Neural progenitor cell (in vitro differentiated cells): ENCODE results near the gene NEGR1. TPM values are rescaled to one million over a fixed set of nuclear protein-coding genes. Genes with fewer than 3 reads are reported as not detected.

Source experiments
- DNase-seq: peaks from one replicate; pipeline ENCODE4 v3.0.0-alpha.2; 2016; ENCODE audit warnings: low spot score
- H2AFZ ChIP-seq: fragments of 200-600 bp; sonication (generic); replicated peaks from 2 replicates; pipeline ENCODE4 v1.6.1; 2016; ENCODE audit warnings: antibody characterized with exemption
- H3F3A ChIP-seq: fragments of 200-600 bp; sonication (generic); 2 replicates; pipeline ENCODE4 v1.6.1; 2016; ENCODE audit warnings: antibody characterized with exemption, low read depth
- H3K27ac ChIP-seq: fragments of 200-600 bp; sonication (generic); 2 replicates; pipeline ENCODE4 v1.5.1; 2016; ENCODE audit warnings: mild to moderate bottlenecking
- H3K27me3 ChIP-seq: fragments of 200-600 bp; sonication (generic); 2 replicates; pipeline ENCODE4 v1.6.1; 2016; ENCODE audit warnings: mild to moderate bottlenecking, moderate library complexity
- H3K36me3 ChIP-seq: fragments of 200-600 bp; sonication (generic); 2 replicates; pipeline ENCODE4 v1.5.1; 2016
- H3K4me1 ChIP-seq: fragments of 200-600 bp; sonication (generic); 2 replicates; pipeline ENCODE4 v1.6.1; 2016; ENCODE audit warnings: mixed run types
- H3K4me2 ChIP-seq: fragments of 200-600 bp; sonication (generic); 2 replicates; pipeline ENCODE4 v1.6.1; 2016
- H3K4me3 ChIP-seq: fragments of 200-600 bp; sonication (generic); 2 replicates; pipeline ENCODE4 v1.5.1; 2016
- H3K79me2 ChIP-seq: fragments of 200-600 bp; sonication (generic); 2 replicates; pipeline ENCODE4 v1.6.1; 2016; ENCODE audit warnings: low read depth
- H3K9ac ChIP-seq: fragments of 200-600 bp; sonication (generic); 2 replicates; pipeline ENCODE4 v1.6.1; 2016
- H3K9me3 ChIP-seq: fragments of 200-600 bp; sonication (generic); 2 replicates; pipeline ENCODE4 v1.5.1; 2016; ENCODE audit warnings: low read depth
- H4K20me1 ChIP-seq: fragments of 200-600 bp; sonication (generic); 2 replicates; pipeline ENCODE4 v1.6.1; 2016; ENCODE audit warnings: low read depth
- H3K27ac Mint-ChIP-seq: 3 replicates; pipeline ENCODE4 v1.8.0; 2021; ENCODE audit warnings: mixed read lengths
- H3K27me3 Mint-ChIP-seq: 2 replicates; pipeline ENCODE4 v1.8.0; 2022; ENCODE audit warnings: low read depth, mild to moderate bottlenecking, inconsistent platforms, moderate library complexity, mixed read lengths; ENCODE audit not compliant: insufficient read depth
- H3K36me3 Mint-ChIP-seq: 3 replicates; pipeline ENCODE4 v1.8.0; 2021; ENCODE audit warnings: mixed read lengths
- H3K4me1 Mint-ChIP-seq: 3 replicates; pipeline ENCODE4 v1.8.0; 2021; ENCODE audit warnings: mixed read lengths
- H3K4me3 Mint-ChIP-seq: 3 replicates; pipeline ENCODE4 v1.8.0; 2021; ENCODE audit warnings: mild to moderate bottlenecking, moderate library complexity, mixed read lengths
- H3K9me3 Mint-ChIP-seq: 3 replicates; pipeline ENCODE4 v1.8.0; 2020; ENCODE audit warnings: mixed read lengths
- CTCF ChIP-seq: fragments of 200-600 bp; sonication (generic); IDR thresholded peaks from 2 replicates; pipeline ENCODE4 v1.5.1; 2017; ENCODE audit warnings: antibody characterized with exemption, mild to moderate bottlenecking
- EZH2 ChIP-seq: fragments of 200-600 bp; sonication (generic); IDR thresholded peaks from 2 replicates; pipeline ENCODE4 v1.6.1; 2017; ENCODE audit warnings: antibody characterized with exemption, mild to moderate bottlenecking, moderate library complexity
- EZH2phosphoT487 ChIP-seq: fragments of 200-600 bp; sonication (generic); IDR thresholded peaks from 2 replicates; pipeline ENCODE4 v1.6.1; 2017; ENCODE audit warnings: antibody characterized with exemption
- total RNA-seq: library from RNA; depleted of rRNA; stranded (reverse); fragments of >200 nt; gene quantifications from 2 replicates; pipeline ENCODE4 v1.2.3, GENCODE V29; 2015; ENCODE audit warnings: low replicate concordance

NEGR1 gene
- total RNA-seq, 1 donor from 2014 or later, result 0.62 TPM

- no peaks in the 10 kb centered on the region for H3K36me3 Mint-ChIP-seq
- H3K4me1 Mint-ChIP-seq, result peaks cover 6% of the 10 kb centered on the region
- Histone ChIP-seq H3F3A (no peaks in the 10 kb centered on the region), H3K4me2 (no peak overlapping the region), H3K79me2 (no peaks in the 10 kb centered on the region), H2AFZ (no peak overlapping the region), H3K27ac (no peak overlapping the region), H3K4me1 (peaks cover 3% of the 10 kb centered on the region), H3K9ac (no peak overlapping the region), H3K9me3 (no peaks in the 10 kb centered on the region), H4K20me1 (no peaks in the 10 kb centered on the region), H3K27me3 (no peaks in the 10 kb centered on the region), H3K36me3 (no peaks in the 10 kb centered on the region), H3K4me3 (no peak overlapping the region)
- H3K4me3 Mint-ChIP-seq, result no peak overlapping the region
- TF ChIP-seq EZH2phosphoT487 (no peak), EZH2 (no peak), CTCF (no peak)
- no peaks in the 10 kb centered on the region for H3K27me3 Mint-ChIP-seq
- DNase-seq, result no peak
- H3K9me3 Mint-ChIP-seq, result no peaks in the 10 kb centered on the region
- no peak overlapping the region for H3K27ac Mint-ChIP-seq
Measured at GRCh38 chr1:71561729-71562128, 720.6 kb downstream of the NEGR1 start.

GRCh38 chr1:71561206-71561605, 721.1 kb downstream of the NEGR1 start:
- TF ChIP-seq EZH2 (no peak), EZH2phosphoT487 (no peak), CTCF (no peak)
- no peak overlapping the region for H3K4me2 ChIP-seq
- no peak for DNase-seq
- H3K4me1 ChIP-seq, result no peaks in the 10 kb centered on the region
- H3K27ac ChIP-seq, result no peak overlapping the region
- H3K27me3 Mint-ChIP-seq, result no peaks in the 10 kb centered on the region
- H2AFZ ChIP-seq, result no peak overlapping the region
- no peak overlapping the region for H3K4me3 Mint-ChIP-seq
- H3K36me3 ChIP-seq, result no peaks in the 10 kb centered on the region
- H3F3A ChIP-seq, result no peaks in the 10 kb centered on the region
- no peaks in the 10 kb centered on the region for H3K79me2 ChIP-seq
- H3K36me3 Mint-ChIP-seq, result no peaks in the 10 kb centered on the region
- no peaks in the 10 kb centered on the region for H3K9me3 Mint-ChIP-seq
- H3K27me3 ChIP-seq, result no peaks in the 10 kb centered on the region
- no peak overlapping the region for H3K9ac ChIP-seq
- H4K20me1 ChIP-seq, result no peaks in the 10 kb centered on the region
- H3K27ac Mint-ChIP-seq, result no peak overlapping the region
- no peak overlapping the region for H3K4me3 ChIP-seq
- peaks cover 3% of the 10 kb centered on the region for H3K4me1 Mint-ChIP-seq
- H3K9me3 ChIP-seq, result no peaks in the 10 kb centered on the region

- H3K27me3 Mint-ChIP-seq, result no peaks in the 10 kb centered on the region
- Histone ChIP-seq H3K9me3 (no peaks in the 10 kb centered on the region), H3K79me2 (no peaks in the 10 kb centered on the region), H3K4me1 (no peaks in the 10 kb centered on the region), H3K4me2 (no peak overlapping the region), H3K9ac (no peak overlapping the region), H3K36me3 (no peaks in the 10 kb centered on the region), H3K27me3 (no peaks in the 10 kb centered on the region), H2AFZ (no peak overlapping the region), H3K27ac (no peak overlapping the region), H4K20me1 (no peaks in the 10 kb centered on the region), H3F3A (no peaks in the 10 kb centered on the region), H3K4me3 (no peak overlapping the region)
- no peaks in the 10 kb centered on the region for H3K9me3 Mint-ChIP-seq
- H3K4me3 Mint-ChIP-seq, result no peak overlapping the region
- H3K4me1 Mint-ChIP-seq, result no peaks in the 10 kb centered on the region
- no peak for TF ChIP-seq EZH2
- no peak for TF ChIP-seq CTCF
- no peak for TF ChIP-seq EZH2phosphoT487
- H3K27ac Mint-ChIP-seq, result no peak overlapping the region
- H3K36me3 Mint-ChIP-seq, result no peaks in the 10 kb centered on the region
- no peak for DNase-seq
Measured at GRCh38 chr1:71559880-71560279, 722.5 kb downstream of the NEGR1 start.

GRCh38 chr1:71557138-71557537, 725.2 kb downstream of the NEGR1 start:
- no peaks in the 10 kb centered on the region for H3K4me1 Mint-ChIP-seq
- Histone ChIP-seq H3K27me3 (no peaks in the 10 kb centered on the region), H3K9me3 (no peaks in the 10 kb centered on the region), H3K4me1 (no peaks in the 10 kb centered on the region), H3K4me2 (no peak overlapping the region), H3K4me3 (no peak overlapping the region), H2AFZ (no peak overlapping the region), H3K9ac (no peak overlapping the region), H3F3A (no peaks in the 10 kb centered on the region), H3K79me2 (no peaks in the 10 kb centered on the region), H3K36me3 (no peaks in the 10 kb centered on the region), H3K27ac (no peak overlapping the region), H4K20me1 (no peaks in the 10 kb centered on the region)
- no peaks in the 10 kb centered on the region for H3K9me3 Mint-ChIP-seq
- H3K27me3 Mint-ChIP-seq, result no peaks in the 10 kb centered on the region
- H3K27ac Mint-ChIP-seq, result no peak overlapping the region
- no peak for DNase-seq
- TF ChIP-seq EZH2 (no peak), EZH2phosphoT487 (no peak), CTCF (no peak)
- H3K36me3 Mint-ChIP-seq, result no peaks in the 10 kb centered on the region
- H3K4me3 Mint-ChIP-seq, result no peak overlapping the region
